DOHH2 (cell line): ENCODE results near the gene KLHL33.
A peak's percentile ranks its signal among the peaks of the same experiment; 100 is the strongest.

ENCODE experiments used
- H3F3A ChIP-seq: fragments of 200-600 bp; sonication (generic), shearing (Covaris generic); 2 replicates; pipeline ENCODE4 v1.6.0; 2016; ENCODE audit warnings: antibody characterized with exemption, mild to moderate bottlenecking; ENCODE audit not compliant: control insufficient read depth, insufficient read depth
- H3K27ac ChIP-seq: fragments of 200-600 bp; sonication (generic); 2 replicates; pipeline ENCODE4 v1.5.1; 2014; ENCODE audit warnings: low read depth, mild to moderate bottlenecking, low read length, moderate library complexity
- H3K27me3 ChIP-seq: fragments of 200-600 bp; sonication (generic); 2 replicates; pipeline ENCODE4 v1.6.1; 2014; ENCODE audit warnings: mild to moderate bottlenecking, low read length, mixed read lengths; ENCODE audit not compliant: control insufficient read depth
- H3K36me3 ChIP-seq: fragments of 200-600 bp; sonication (generic); 2 replicates; pipeline ENCODE4 v1.6.1; 2014; ENCODE audit warnings: mild to moderate bottlenecking, low read length, moderate library complexity, mixed read lengths; ENCODE audit not compliant: control insufficient read depth
- H3K4me1 ChIP-seq: fragments of 200-600 bp; sonication (generic); 2 replicates; pipeline ENCODE4 v1.6.1; 2014; ENCODE audit warnings: mild to moderate bottlenecking, low read length, mixed read lengths; ENCODE audit not compliant: control insufficient read depth
- H3K4me2 ChIP-seq: fragments of 200-600 bp; sonication (generic); 2 replicates; pipeline ENCODE4 v1.6.0; 2014; ENCODE audit warnings: mild to moderate bottlenecking, low read length, moderate library complexity
- H3K4me3 ChIP-seq: fragments of 200-600 bp; sonication (generic); 2 replicates; pipeline ENCODE4 v1.5.1; 2014; ENCODE audit warnings: mild to moderate bottlenecking, low read length, mixed read lengths
- H3K79me2 ChIP-seq: fragments of 200-600 bp; sonication (generic); 2 replicates; pipeline ENCODE4 v1.6.1; 2014; ENCODE audit warnings: mild to moderate bottlenecking, low read length, mixed read lengths; ENCODE audit not compliant: control insufficient read depth
- H3K9me2 ChIP-seq: fragments of 200-600 bp; sonication (generic); replicated peaks from 2 replicates; pipeline ENCODE4 v1.6.1; 2014; ENCODE audit warnings: mild to moderate bottlenecking, low read length, mixed read lengths; ENCODE audit not compliant: control insufficient read depth
- H3K9me3 ChIP-seq: fragments of 200-600 bp; sonication (generic); 2 replicates; pipeline ENCODE4 v1.6.1; 2014; ENCODE audit warnings: antibody characterized with exemption, low read length, mixed read lengths; ENCODE audit not compliant: control insufficient read depth, insufficient read depth
- H4K20me1 ChIP-seq: fragments of 200-600 bp; sonication (generic); 2 replicates; pipeline ENCODE4 v1.6.0; 2014; ENCODE audit warnings: low read depth, mild to moderate bottlenecking, antibody characterized with exemption, low read length, moderate library complexity; ENCODE audit not compliant: control insufficient read depth, insufficient read depth
- EZH2phosphoT487 ChIP-seq: fragments of 200-600 bp; sonication (generic); IDR thresholded peaks from 2 replicates; pipeline ENCODE4 v1.6.1; 2017; ENCODE audit warnings: borderline replicate concordance, mild to moderate bottlenecking, antibody characterized with exemption, low read length, moderate library complexity, mixed read lengths
- TF ChIP-seq, protein P1 (sequence below): fragments of 200-600 bp; sonication (generic); IDR thresholded peaks from one replicate; pipeline ENCODE4 v1.5.1; 2014; ENCODE audit warnings: antibody characterized with exemption, mild to moderate bottlenecking, low read depth, low read length; ENCODE audit not compliant: poor library complexity, severe bottlenecking

The KLHL33 gene

GRCh38 chr14:20417250-20418186, 18.4 kb downstream of the KLHL33 start:
- Histone ChIP-seq H3K36me3 (peaks cover 2% of the 10 kb centered on the region; the same call in 1 of the 2 replicates), H3F3A (peaks cover 13% of the 10 kb centered on the region), H3K27ac (no peak overlapping the region), H3K4me1 (peaks cover 38% of the 10 kb centered on the region), H3K79me2 (peaks cover 8% of the 10 kb centered on the region), H3K4me3 (no peak overlapping the region), H3K9me2 (no peaks in the 10 kb centered on the region), H3K4me2 (no peak overlapping the region), H4K20me1 (no peaks in the 10 kb centered on the region), H3K27me3 (no peaks in the 10 kb centered on the region), H3K9me3 (no peaks in the 10 kb centered on the region)
- no peak for TF ChIP-seq EZH2phosphoT487
- TF ChIP-seq, protein P1, sequence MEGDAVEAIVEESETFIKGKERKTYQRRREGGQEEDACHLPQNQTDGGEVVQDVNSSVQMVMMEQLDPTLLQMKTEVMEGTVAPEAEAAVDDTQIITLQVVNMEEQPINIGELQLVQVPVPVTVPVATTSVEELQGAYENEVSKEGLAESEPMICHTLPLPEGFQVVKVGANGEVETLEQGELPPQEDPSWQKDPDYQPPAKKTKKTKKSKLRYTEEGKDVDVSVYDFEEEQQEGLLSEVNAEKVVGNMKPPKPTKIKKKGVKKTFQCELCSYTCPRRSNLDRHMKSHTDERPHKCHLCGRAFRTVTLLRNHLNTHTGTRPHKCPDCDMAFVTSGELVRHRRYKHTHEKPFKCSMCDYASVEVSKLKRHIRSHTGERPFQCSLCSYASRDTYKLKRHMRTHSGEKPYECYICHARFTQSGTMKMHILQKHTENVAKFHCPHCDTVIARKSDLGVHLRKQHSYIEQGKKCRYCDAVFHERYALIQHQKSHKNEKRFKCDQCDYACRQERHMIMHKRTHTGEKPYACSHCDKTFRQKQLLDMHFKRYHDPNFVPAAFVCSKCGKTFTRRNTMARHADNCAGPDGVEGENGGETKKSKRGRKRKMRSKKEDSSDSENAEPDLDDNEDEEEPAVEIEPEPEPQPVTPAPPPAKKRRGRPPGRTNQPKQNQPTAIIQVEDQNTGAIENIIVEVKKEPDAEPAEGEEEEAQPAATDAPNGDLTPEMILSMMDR, result no peak

GRCh38 chr14:20416223-20416622, 19.7 kb downstream of the KLHL33 start:
- H3K9me2 ChIP-seq, result no peaks in the 10 kb centered on the region
- peak overlapping the region; percentile 47 for H3K4me2 ChIP-seq

GRCh38 chr14:20415782-20416206, 20.2 kb downstream of the KLHL33 start:
- H3K9me3 ChIP-seq, result no peaks in the 10 kb centered on the region
- peak overlapping the region; percentile 47 for H3K4me2 ChIP-seq
- peaks cover 19% of the 10 kb centered on the region for H3K79me2 ChIP-seq
- H3K27ac ChIP-seq, result no peak overlapping the region
- no peak for TF ChIP-seq EZH2phosphoT487
- TF ChIP-seq, protein P1, result peak; percentile 78
- H4K20me1 ChIP-seq, result no peaks in the 10 kb centered on the region
- H3K27me3 ChIP-seq, result no peaks in the 10 kb centered on the region
- peaks cover 2% of the 10 kb centered on the region; the same call in 1 of the 2 replicates for H3K36me3 ChIP-seq
- peaks cover 13% of the 10 kb centered on the region for H3F3A ChIP-seq
- peaks cover 37% of the 10 kb centered on the region for H3K4me1 ChIP-seq
- H3K4me3 ChIP-seq, result peak overlapping the region; percentile 12; the same call in 1 of the 2 replicates
- H3K9me2 ChIP-seq, result no peaks in the 10 kb centered on the region

More at GRCh38 chr14:20416223-20416622, 19.7 kb downstream of the KLHL33 start:
- Histone ChIP-seq H3K36me3 (peaks cover 2% of the 10 kb centered on the region; the same call in 1 of the 2 replicates), H3F3A (peaks cover 12% of the 10 kb centered on the region), H3K9me3 (no peaks in the 10 kb centered on the region), H3K4me1 (peaks cover 38% of the 10 kb centered on the region), H3K27ac (no peak overlapping the region), H3K27me3 (no peaks in the 10 kb centered on the region), H4K20me1 (no peaks in the 10 kb centered on the region), H3K4me3 (peak overlapping the region; percentile 12; the same call in 1 of the 2 replicates), H3K79me2 (peaks cover 16% of the 10 kb centered on the region)
- TF ChIP-seq, protein P1, result no peak
- no peak for TF ChIP-seq EZH2phosphoT487
